HG03439 (cell line): ENCODE measurements around the gene AKR1C1.
"Not testable (repeated sequence)": the region's sequence is repeated elsewhere in the genome, so short reads cannot be mapped to it uniquely, and the experiment has no call there.

Experiments
- ATAC-seq: cut with Tn5 transposase; IDR thresholded peaks from one replicate; pipeline ENCODE4 v1.9.1; 2021; ENCODE audit warnings: mild to moderate bottlenecking, moderate library complexity; ENCODE audit not compliant: unreplicated experiment

Gene AKR1C1

DNA sequence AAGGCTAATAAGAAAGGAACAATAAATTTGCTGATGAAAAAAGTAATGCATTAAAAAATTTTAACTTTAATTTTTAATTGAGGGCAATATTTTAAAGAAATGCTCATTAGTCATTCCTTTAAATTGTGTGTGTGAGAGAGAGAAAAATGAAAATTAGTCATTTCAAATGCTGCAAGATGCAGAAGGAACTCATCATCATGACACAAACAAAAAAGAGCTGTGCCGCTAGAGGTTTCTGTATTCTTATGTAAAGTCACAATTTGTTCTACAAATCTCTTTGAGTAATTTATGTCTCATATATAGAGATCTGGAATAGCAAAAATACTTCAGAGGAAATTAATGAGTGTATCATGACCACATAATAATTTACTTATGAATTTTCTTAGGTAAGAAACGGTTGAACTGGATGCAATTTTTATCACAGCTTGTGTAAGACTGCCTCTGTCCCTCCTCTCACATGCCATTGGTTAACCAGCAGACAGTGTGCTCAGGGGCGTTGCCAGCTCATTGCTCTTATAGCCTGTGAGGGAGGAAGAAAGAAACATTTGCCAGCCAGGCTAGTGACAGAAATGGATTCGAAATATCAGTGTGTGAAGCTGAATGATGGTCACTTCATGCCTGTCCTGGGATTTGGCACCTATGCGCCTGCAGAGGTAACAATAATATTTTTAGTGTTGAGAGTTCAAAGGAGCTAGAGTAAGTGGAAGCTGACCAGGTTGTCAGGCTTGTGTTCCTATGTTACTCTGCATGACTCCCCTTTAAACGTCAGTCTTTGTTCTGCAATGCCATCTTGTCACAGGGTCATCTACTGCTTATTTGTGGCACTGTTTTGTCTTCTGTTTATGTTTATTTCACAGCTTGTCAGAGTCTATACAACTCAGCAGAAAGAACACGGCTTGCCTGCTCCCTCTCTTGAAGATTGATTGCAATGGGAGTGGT, at the start of gene AKR1C1:
TSS of gene AKR1C1 (plus strand) at position 540 of the 939 bp plus-strand sequence. CDS start at position 570, 30 bp downstream.
- ATAC-seq, result not testable (repeated sequence)

DNA sequence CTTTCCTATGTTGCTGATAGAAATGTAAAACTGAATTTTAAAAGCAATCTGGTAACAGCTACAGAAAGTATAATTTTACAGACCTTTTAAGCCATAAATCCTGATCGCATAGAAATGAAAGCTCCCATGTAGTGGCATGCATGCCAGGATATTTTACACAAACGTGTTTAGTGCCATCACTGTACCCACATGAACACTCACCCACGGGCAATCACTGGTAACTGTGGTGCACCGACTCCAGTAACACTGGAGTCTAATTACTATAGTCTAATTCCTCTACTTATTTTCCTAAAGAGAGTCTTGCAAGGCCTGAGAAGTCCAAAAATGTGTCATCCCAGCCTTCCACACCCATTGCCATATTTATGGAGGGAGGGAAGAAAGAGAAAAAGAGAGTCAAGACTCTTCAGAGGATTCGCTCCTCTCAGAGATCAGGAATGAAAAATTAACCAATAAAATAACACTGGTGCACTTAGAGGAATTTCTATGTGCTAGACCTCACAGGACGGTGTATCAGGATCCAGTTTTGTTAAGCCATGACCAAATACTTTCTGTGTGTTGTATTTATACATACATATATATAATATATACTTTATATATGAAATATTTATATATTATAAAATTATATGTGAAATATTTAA, 48.9 kb upstream of the AKR1C1 start:
- no peak for ATAC-seq

DNA sequence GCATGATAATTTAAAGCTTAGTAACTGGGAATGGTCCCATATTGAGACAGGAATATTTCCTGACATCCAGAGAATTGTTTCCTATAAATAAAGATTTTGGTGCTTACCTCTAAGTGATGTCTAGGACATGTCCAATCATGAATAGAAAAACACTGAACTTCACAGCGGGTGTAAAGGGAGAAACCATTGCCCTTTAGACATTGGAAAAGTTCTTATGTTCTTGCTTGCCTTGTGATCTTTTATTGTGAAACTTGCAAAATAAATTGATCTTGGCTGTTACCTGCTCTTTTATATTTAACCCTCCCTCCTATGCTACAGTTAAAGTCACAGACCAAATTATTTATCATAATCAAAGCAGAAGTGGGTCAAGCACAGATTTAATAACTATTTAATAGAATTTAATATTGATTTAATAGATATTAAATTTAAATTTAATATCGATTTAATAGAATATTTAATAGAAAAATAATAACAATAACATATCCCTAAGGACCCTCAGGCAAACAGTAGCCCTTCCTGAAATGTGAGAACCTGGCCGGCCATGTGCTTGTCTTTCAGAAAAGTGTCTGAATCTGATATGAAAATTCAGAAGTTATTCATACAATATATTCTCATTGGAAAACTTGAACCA, 47.0 kb upstream of the AKR1C1 start:
- no peak for ATAC-seq

DNA sequence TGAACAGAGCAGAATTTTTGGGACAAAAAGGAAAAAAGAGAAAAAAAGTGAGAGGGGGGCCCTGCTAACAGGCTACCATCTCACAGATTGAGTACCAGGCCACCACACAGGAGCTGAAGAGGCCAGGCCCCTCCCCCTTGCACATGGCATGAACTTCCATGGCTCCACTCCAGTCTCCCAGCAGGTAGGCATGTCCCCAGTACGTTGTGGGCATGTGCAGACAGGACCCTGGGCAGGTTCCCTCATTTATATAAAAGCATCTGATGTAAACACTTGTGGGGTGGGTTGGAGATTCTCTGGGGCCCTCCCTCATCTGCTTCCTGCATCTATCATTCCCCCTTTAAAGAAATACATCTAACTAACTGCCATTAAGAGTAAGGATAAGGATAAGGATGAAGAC, 45.0 kb upstream of the AKR1C1 start:
- no peak for ATAC-seq

DNA sequence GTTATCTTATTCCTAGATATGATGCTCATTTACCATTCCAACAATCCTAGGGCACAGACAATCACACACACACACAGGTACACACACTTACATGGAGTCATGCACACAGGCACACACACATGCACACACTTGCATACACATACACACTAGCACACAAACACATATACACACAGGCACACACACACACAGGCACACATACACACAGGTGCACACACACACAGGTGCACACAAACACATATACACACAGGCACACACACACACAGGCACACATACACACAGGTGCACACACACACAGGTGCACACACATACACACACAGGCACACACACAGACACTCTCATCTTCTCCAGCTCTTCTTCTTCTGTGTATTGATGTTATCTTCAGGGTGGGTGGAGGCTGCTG, 38.7 kb upstream of the AKR1C1 start:
- not testable (repeated sequence) for ATAC-seq

DNA sequence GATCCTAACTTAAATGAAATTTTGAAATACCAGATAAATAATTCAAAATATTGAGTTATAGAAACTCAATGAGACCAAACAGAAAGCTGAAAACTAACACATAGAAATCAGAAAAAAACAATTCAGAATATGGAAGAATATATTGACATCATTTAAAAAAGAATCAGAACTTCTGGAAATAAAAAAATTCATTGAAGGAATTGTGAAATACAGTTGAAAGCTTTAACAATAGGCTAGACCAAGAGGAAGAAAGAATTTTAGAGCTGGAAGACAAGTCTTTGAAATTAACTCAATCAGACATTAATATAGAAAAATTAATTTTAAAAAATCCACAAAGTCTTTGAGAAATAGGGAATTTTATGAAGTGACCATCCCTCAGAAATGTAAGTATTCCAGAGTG, 36.8 kb upstream of the AKR1C1 start:
- ATAC-seq, result no peak

DNA sequence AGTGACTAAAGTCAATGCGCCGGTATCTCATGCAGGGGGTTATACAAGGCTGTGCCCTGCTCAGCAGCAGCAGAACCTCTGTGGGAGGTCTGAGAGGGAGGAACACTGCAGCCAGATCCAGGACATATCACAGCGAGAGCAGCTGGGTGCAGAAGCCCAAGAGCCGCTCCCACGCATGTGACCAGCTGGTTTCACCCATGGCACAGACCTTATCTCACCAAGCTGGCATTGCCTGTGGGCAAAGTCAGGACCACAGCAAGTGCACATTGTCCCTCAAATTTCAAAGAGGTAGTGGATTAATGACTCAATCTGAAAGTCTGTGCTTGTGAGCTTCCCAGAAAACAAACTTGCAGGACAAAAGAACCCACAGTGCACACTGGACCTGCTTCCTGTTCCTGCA, 31.6 kb upstream of the AKR1C1 start:
- no peak for ATAC-seq

DNA sequence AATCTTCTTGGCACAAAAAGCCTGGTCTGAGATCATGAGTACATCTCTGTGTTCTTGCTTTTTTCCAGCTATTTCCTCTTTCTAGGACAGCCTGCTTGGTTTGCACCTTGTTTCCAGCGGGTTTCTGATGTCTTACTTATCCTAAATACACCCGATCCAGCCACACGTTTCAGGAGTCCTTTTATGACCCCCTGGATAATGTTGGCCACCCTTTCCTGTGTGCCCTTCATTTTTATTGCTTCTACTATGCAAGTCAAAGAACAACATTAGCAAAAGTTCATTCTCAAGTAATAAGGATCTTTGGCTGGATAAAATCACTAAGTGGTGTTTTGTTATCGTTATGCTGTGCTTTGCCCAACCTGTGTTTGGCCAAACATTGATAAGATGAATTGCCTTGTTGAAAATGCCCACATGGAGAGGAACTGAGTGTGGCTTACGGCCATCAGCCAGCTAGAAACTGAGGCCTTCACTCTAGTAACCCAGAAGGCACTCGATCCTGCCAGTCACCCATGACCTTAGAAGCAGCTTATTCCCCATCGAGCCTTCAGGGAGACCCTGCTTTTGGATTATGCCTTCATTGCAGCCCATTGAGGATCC, 28.7 kb upstream of the AKR1C1 start:
- ATAC-seq, result no peak

DNA sequence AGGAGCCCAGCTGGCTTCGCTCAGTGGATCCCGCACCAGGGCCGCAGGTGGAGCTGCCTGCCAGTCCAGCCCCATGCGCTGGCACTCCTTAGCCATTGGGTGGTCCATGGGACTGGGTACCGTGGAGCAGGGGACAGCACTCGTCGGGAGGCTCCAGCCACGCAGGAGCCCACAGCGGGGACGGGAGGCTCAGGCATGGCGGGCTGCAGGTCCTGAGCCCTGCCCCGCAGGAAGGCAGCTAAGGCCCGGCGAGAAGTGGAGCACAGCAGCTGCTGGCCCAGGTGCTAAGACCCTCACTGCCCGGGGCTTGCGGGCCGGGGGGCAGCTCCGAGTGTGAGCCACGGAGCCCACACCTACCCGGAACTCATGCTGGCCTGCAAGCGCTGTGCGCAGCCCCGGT, 25.9 kb upstream of the AKR1C1 start:
- no peak for ATAC-seq

DNA sequence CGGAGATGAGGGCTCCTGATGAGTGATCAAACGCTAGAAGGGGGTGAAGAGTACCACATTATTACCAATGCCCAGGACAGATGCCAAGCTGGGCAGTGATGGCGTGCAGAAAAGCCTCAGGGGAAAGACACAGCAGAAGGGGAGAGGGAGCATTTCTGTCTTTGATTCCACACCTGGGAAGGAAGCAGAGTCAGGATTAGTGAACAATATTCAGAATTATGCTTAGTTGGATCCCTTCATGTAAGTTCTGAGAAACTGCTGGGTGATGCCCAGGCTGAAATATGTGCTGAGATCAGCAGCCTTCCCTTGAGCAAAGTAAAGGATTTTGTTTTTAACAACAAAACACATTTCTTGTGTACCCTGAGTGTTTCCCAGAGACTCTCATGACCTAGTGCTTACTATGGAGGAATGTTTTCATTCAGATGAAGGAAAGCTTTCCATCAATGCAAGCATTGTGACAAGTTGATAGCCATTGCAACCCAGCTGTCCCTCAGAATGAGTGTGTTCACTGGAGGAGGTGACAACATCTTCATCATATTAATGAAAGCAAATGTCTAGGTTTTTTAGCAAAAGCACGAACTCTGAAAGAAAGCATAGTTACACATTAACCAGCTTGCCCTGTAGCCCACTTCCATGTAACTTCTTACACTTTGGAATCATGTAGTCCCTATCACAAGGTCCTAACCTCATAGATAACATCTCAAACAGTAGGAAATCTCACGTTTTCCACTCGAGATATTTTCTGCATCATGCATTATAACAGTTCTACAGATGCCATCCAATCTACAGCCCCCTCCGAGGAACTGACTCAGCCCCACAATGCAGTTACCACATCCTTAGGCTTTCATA, 23.8 kb upstream of the AKR1C1 start:
- ATAC-seq, result no peak

DNA sequence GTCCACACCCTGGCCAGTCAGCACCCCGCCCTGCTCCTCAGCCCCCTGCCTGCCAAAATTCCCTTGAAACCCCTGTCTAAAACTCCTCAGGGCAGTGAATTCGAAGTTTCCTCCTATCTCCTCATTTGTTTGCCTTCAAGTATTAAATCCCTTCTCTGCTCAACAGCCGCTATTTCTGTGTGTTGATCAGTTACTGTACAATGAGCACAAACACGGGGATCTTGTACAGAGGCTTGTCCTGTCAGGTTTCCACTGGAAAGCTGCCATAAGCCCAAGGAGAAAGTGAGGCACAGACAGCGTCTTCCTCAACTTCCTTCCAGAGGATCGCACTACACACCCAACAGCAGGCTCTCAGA, 23.2 kb upstream of the AKR1C1 start:
- not testable (repeated sequence) for ATAC-seq

DNA sequence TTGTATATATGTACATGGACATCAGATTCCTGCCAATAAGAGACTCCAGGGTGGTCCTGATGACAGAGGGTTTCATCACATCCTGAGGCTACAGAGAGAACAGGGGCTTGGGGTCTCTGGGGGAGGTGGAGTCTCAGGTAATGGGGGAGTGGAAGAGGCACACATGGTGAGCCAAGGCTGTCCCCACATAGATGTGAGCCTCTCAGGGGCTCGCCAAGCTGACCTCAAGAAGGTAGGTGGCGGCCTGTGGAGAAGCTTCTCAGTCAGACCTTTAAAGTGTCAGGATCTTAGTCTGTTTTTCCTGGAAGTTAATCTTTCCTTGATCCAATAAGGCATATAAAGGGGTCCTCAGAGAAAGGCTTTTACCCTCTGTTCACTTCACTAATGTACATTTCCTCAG, 22.3 kb upstream of the AKR1C1 start:
- ATAC-seq, result not testable (repeated sequence)

DNA sequence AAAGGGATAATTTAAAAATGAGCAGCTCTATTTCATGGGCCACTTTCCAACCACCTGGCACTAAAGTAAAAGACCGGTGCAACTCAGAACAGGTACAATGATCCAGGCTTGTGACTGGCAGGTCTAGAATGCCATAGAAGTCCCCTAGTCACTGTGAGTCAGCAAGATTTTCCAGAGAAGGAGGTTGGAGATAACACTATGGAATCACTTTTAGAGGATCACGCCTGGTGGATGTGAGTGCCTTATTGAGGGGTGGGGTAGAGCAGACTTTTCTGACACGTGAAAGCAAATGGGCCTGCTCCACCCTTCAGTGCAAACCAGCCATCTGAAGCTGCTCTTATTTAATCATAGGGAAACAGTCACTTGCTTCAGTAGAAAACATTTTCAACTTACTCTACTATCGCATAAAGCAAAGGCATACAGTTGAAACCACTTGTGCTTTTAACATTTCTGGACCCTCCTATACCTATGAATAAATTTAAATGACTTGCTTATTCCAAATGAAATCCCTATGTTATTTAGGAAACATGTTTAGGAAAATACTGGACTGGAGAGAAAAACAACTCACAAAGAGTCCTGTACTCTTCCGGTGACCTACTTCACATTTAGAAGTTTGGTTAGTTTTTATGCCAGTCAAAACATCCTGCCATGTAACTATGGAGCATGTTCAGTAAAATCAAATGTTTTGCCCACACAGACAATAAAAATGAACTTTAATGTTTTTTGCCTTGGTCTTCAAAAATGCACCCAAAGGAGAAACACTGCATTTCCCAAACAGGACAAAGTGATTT, 21.5 kb upstream of the AKR1C1 start:
- no peak for ATAC-seq

DNA sequence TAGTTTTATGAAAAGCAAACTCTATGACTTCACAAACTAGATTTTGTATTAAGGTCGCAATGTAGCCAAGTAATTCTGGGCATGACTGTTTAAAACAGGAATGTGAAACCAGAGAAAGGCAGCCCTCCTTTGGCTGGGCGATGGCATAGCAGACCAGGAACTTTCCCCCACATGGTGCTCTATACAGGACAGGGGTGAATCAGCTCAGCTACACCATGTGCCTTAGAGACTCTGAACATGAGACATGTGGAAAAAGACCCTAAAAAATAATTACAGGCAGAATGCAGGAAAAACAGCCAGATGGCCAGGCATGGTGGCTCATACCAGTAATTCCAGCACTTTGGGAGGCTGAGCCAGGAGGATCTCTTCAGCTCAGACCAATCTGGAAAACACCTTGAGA, 20.3 kb upstream of the AKR1C1 start:
- not testable (repeated sequence) for ATAC-seq

DNA sequence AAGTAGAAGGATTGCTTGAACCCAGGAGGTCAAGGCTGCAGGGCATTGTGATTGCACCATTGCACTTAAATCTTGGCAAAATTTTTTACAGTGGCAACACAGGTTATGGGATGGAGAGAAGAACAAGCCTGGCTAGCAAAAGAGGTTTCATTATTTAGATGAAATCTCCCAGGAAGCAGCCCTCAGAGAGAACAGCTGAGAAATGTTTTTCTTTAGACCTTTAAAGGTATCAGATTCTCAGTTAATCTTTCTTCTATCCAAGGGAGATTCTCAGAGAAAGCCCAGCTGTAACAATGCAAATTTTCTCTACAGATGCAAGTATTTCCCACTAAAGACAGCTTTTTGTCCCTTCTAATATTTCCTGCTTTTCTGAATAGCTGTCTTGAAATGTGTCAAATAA, 19.8 kb upstream of the AKR1C1 start:
- not testable (repeated sequence) for ATAC-seq

DNA sequence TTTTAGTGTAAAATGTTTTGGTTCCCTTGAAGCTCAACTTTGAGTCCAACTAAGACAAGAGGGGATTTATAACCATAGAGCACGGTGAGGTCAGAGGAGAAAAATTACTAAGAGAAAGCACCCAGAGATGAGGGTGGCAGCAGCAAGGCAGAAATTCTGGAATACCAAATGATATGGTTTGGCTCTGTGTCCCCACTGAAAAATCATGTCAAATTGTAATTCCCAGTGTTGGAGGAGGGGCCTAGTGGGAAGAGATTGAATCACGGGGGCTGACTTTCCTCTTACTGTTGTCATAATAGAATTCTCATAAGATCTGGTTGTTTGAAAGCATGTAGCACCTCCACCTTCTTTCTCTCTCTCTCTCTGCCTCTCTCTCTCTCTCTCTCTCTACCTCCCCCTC, 19.4 kb upstream of the AKR1C1 start:
- ATAC-seq, result no peak

DNA sequence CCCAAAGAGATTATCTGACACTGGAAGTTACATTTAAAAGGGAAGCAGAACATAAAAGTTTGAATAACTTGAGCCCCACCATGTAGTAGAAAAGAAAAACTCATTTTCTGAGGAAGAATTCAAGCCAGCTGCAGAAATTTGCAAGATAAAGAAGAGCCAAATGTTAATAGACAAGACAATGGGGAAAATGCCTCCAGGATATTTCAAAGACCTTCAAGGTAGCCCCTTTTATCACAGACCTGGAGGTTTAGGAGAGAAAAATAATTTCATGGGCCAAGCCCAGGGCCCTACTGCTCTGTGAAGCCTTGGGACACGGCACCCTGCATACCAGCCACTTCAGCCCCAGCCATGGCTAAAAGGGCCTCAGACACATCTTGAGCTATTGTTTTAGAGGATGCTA, 18.4 kb upstream of the AKR1C1 start:
- ATAC-seq, result no peak

DNA sequence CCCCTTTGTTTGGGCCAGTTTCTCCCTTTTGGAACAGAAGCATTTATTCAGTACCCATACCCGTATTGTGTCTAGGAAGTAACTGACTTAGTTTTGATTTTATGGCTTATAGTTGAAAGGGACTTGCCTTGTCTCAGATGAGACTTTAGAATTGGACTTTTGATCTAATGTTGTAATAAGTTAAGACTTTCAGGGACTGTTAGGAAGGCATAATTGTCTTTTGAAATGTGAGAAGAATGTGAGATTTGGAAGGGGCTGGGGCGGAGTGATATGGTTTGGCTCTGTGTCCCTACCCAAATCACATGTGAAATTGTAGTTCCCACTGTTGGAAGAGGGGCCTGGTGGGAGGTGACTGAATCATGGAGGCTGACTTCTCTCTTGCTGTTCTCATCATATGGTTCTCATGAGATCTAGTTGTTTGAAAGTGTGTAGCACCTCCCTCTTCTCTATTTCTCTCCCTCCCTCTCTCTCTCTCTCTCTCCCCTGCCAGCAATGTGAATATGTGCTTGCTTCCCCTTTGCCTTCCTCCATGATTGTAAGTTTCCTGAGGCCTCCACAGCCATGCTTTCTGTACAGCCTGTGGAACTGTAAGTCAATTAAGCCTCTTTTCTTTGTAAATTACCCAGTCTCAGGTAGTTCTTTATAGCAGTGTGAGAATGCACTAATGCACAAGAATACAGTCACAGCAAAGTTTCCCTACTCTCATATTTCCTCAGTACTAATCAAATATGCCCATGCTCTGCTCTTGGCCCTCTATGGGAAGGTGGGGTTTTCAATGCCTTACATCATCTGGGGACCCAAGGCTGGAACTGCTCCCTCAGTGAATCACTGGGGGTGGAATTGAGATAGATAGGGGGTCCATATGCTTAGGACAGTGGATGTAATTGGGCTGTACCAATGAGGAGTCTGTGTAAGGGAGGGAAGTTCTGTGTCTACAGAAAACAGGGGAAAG, 17.2 kb upstream of the AKR1C1 start:
- ATAC-seq, result no peak
